HEK293 (cell line): Measurements from ENCODE around the gene OVOL3.

Experiments
- CTCF ChIA-PET: fragments of 350-600 bp; formaldehyde crosslinking; extraction: SDS; loops from one replicate; lab custom pipeline; 2021; ENCODE audit warnings: antibody characterized with exemption; lab: Yijun Ruan, JAX
- POLR2A ChIA-PET: fragments of 300-600 bp; formaldehyde crosslinking; extraction: SDS; loops from one replicate; lab custom pipeline; 2020; ENCODE audit warnings: antibody characterized with exemption, inconsistent platforms; lab: Yijun Ruan, JAX
- H3K27ac ChIP-seq: fragments of 200-500 bp; sonication (Bioruptor generic); 2 replicates; pipeline ENCODE4 v1.5.1; 2014; ENCODE audit warnings: low read depth, low read length, control low read depth, inconsistent platforms; ENCODE audit errors: extremely low read depth
- H3K36me3 ChIP-seq, 2 experiments: fragments of 200-500 bp in 1 of 2; sonication (Bioruptor generic) in 1 of 2; 1 replicate in 1 of 2; 2 replicates in 1 of 2; pipeline ENCODE4 v1.5.1; 2014 to 2017; ENCODE audit warnings: inconsistent platforms in 2 of 2, low read length in 2 of 2; ENCODE audit not compliant: control insufficient read depth in 2 of 2, insufficient read depth in 1 of 2
- H3K4me1 ChIP-seq: fragments of 200-500 bp; sonication (Bioruptor generic); 2 replicates; pipeline ENCODE4 v1.5.1; 2014; ENCODE audit warnings: mild to moderate bottlenecking, low read length, inconsistent platforms; ENCODE audit not compliant: control insufficient read depth, insufficient read depth
- H3K4me3 ChIP-seq: 2 replicates; pipeline ENCODE4 v1.5.1; 2011; ENCODE audit warnings: low read depth, mild to moderate bottlenecking, control low read depth, low read length, moderate library complexity
- H3K9me3 ChIP-seq: fragments of 200-500 bp; sonication (Bioruptor generic); 2 replicates; pipeline ENCODE4 v1.5.1; 2014; ENCODE audit warnings: low read depth, low read length, inconsistent platforms; ENCODE audit not compliant: control insufficient read depth, insufficient read depth
- KLF10 ChIP-seq: fragments of 450-650 bp; IDR thresholded peaks from 2 replicates; pipeline ENCODE4 v1.5.1; 2018; ENCODE audit warnings: missing biosample characterization, mild to moderate bottlenecking, missing genetic modification characterization
- KLF8 ChIP-seq: fragments of 450-650 bp; formaldehyde crosslinking; IDR thresholded peaks from 2 replicates; pipeline ENCODE4 v1.5.1; 2016; ENCODE audit warnings: missing biosample characterization, missing genetic modification characterization
- ZNF121 ChIP-seq: fragments of 450-650 bp; formaldehyde crosslinking; IDR thresholded peaks from 2 replicates; pipeline ENCODE4 v1.5.1; 2016; ENCODE audit warnings: missing biosample characterization, missing genetic modification characterization
- ZNF174 ChIP-seq: fragments of 450-650 bp; formaldehyde crosslinking; IDR thresholded peaks from 2 replicates; pipeline ENCODE4 v1.5.0; 2017; ENCODE audit warnings: missing biosample characterization, mild to moderate bottlenecking, missing genetic modification characterization
- ZNF768 ChIP-seq: fragments of 450-650 bp; formaldehyde crosslinking; IDR thresholded peaks from 2 replicates; pipeline ENCODE4 v1.5.1; 2018; ENCODE audit warnings: missing biosample characterization, mild to moderate bottlenecking, missing genetic modification characterization
- TF ChIP-seq, protein P1 (sequence below): fragments of 450-650 bp; formaldehyde crosslinking; IDR thresholded peaks from 2 replicates; pipeline ENCODE4 v1.5.1; 2016; ENCODE audit warnings: missing biosample characterization, missing genetic modification characterization

Gene OVOL3

DNA sequence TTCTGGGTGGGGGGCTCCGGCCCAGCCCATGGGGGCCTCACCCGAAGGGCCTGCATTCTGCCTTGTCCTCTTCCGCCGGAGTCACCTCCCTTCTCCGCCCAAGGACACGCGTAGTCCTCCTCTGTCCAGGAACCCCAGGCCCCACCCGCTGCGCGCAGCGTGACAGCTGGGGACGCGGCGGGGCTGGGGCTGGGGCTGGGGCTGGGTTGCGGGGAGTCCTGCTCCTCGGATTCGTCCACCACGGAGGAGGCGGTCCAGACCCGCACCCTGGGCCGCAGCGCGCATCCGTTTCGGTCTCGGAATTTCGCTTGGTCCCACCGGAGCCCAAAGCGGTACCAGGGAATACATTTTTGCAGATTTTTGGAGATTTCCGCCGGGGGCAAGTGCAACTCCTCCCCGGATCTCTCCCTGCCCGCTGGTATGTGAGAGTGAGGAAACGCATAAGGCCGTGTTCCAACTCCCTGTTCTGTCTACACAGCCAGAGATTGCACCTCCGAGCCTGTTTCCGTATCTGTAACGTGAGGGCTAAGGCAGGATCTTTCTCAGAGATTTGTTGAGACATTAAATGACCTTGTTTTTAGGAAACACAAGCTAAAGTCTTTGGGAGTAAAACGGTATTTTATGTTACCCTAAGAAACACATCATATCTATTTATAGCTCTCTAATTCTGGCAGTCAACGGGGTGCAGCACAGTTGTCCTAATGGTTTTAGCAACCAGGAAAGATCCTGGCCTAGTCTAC, 41.6 kb downstream of the OVOL3 start, which contains the start of gene COX7A1:
Gene COX7A1 (minus strand): TSS at position 96 of the 740 bp plus-strand sequence. CDS start 40 bp downstream, at position 56.
- CTCF ChIA-PET, result interaction anchor here (0.6 to 2.5 kb wide), 5 partner anchors 14 to 94 kb away, joined by 3 to 16 read pairs (median 4); no protein-coding TSS in a partner anchor
- Histone ChIP-seq H3K4me1 (peaks cover 4% of the 10 kb centered on the region; the same call in 1 of the 2 replicates), H3K4me3 (no peak within 1 kb of the TSS)
- TF ChIP-seq KLF8 (tag by site-specific recombination) (peak; percentile 20; the same call in 1 of the 2 replicates), ZNF174 (no peak)
- TF ChIP-seq, all 188 proteins: peak for 1
- POLR2A ChIA-PET, result interaction anchor here (0.5 to 2.1 kb wide), 4 partner anchors 10 to 37 kb away, joined by 3 to 10 read pairs (median 6); partner anchors contain the start of genes CAPNS1 and TBCB
- no peak within 1 kb of the TSS for H3K27ac ChIP-seq
- no peaks in the 10 kb centered on the region for H3K9me3 ChIP-seq
- peaks cover 46 to 56% of the 10 kb centered on the region in 2 experiments for H3K36me3 ChIP-seq

DNA sequence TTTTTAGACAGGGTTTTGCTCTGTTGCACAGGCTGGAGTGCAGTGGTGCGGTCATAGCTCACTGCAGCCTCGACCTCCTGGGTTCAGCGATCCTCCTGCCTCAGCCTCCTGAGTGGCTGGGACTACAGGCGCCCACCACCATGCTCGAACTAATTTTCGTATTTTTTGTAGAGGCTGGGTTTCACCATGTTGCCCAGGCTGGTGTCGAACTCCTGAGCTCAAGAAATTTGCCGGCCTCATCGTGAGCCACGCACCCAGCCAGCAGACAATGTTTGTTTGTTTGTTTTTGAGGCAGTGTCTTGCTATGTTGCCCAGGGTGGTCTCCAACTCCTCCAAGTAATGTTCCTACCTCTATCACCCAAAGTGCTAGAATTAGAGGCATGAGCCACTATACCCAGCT, 42.2 kb downstream of the OVOL3 start:
- no peak overlapping the region for H3K27ac ChIP-seq
- H3K4me1 ChIP-seq, result peaks cover 4% of the 10 kb centered on the region; the same call in 1 of the 2 replicates
- POLR2A ChIA-PET, result interaction anchor here (0.5 to 2.1 kb wide), 4 partner anchors 9 to 38 kb away, joined by 3 to 10 read pairs (median 6); partner anchors contain the start of genes CAPNS1 and TBCB
- TF ChIP-seq ZNF121, result peak; percentile 62; the same call in 1 of the 2 replicates
- TF ChIP-seq KLF10 (tag by site-specific recombination), result no peak
- H3K4me3 ChIP-seq, result no peak overlapping the region
- CTCF ChIA-PET, result interaction anchor here (0.6 to 2.5 kb wide), 6 partner anchors 14 to 95 kb away, joined by 3 to 16 read pairs (median 4); no protein-coding TSS in a partner anchor
- peaks cover 40 to 49% of the 10 kb centered on the region in 2 experiments for H3K36me3 ChIP-seq
- H3K9me3 ChIP-seq, result no peaks in the 10 kb centered on the region

DNA sequence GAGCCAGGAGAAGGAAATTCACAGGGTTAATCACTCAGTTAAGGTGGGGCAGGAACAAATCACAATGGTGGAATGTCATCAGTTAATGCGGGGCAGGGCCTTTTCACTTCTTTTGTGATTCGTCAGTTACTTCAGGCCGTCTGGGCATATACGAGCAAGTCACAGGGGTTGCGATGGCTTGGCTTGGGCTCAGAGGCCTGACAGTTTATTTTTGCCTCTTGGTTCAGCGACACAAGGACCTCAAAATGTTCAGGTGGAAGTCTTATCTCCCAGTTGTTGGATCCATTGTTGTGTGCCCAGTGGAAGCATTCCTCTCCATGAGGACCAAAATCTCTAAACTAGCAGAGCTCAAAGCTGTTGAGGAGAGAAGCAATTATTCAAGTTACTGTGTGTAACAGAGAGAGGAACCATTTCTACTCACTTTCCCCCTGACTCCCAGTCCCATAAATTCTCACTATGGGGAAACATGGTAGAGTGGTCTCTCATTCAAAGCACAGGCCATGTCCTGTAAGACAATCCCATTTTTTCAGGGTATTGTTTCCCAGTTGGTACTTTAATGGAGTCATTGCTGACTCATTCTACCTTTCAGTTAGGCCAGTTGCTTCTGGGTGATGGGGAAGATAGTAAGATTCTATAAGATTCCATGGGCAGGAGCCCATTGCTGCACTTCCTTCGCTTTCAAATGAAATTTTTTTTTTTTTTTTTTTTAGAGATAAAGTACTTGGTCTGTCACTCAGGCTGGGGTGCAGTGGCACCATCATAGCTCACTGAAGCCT, 50.1 kb downstream of the OVOL3 start:
- peaks cover 14 to 15% of the 10 kb centered on the region in 2 experiments for H3K36me3 ChIP-seq
- no peak for TF ChIP-seq ZNF768
- TF ChIP-seq, protein P1, sequence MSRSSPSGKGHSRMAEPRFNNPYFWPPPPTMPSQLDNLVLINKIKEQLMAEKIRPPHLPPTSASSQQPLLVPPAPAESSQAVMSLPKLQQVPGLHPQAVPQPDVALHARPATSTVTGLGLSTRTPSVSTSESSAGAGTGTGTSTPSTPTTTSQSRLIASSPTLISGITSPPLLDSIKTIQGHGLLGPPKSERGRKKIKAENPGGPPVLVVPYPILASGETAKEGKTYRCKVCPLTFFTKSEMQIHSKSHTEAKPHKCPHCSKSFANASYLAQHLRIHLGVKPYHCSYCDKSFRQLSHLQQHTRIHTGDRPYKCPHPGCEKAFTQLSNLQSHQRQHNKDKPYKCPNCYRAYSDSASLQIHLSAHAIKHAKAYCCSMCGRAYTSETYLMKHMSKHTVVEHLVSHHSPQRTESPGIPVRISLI (tag by site-specific recombination), result peak; percentile 60
- no peaks in the 10 kb centered on the region for H3K4me1 ChIP-seq
- POLR2A ChIA-PET, result interaction anchor here (0.6 kb wide), 1 partner anchor 13 kb away, joined by 4 read pairs; no protein-coding TSS in a partner anchor
- H3K27ac ChIP-seq, result no peak overlapping the region
- no peaks in the 10 kb centered on the region for H3K9me3 ChIP-seq
- CTCF ChIA-PET, result interaction anchor here (0.7 to 1.6 kb wide), 3 partner anchors 33 to 682 kb away, joined by 3 to 8 read pairs (median 5); no protein-coding TSS in a partner anchor
- H3K4me3 ChIP-seq, result no peak overlapping the region
